K562 (cell line): Measurements from ENCODE around the gene NSDHL.

Experiments used
- EGR1 ChIP-seq: fragments of 450-650 bp; conservative IDR thresholded peaks from 2 replicates; pipeline ENCODE4 v1.6.1; 2017; ENCODE audit warnings: mild to moderate bottlenecking
- RFX7 ChIP-seq: fragments of 250-450 bp; sonication (Bioruptor Pico); IDR thresholded peaks from 2 replicates; pipeline ENCODE4 v1.5.1; 2021; ENCODE audit warnings: mild to moderate bottlenecking
- SNRNP70 ChIP-seq: fragments of 200-400 bp; formaldehyde crosslinking; optimal IDR thresholded peaks from 2 replicates; pipeline ENCODE3; 2017; ENCODE audit warnings: low read depth, low read length
- TRIM28 ChIP-seq: fragments of 450-650 bp; IDR thresholded peaks from 2 replicates; pipeline ENCODE4 v1.6.1; 2017
- TF ChIP-seq, protein P1 (sequence below), 3 experiments: IDR thresholded peaks in 2 of 3; conservative IDR thresholded peaks in 1 of 3; 2 replicates each; pipeline ENCODE4 v1.5.1; 2011 to 2012; ENCODE audit warnings: low read length in 3 of 3, mild to moderate bottlenecking in 3 of 3, control low read depth in 2 of 3, improper control_type of control experiment in 1 of 3, inconsistent platforms in 1 of 3, low read depth in 1 of 3, mixed read lengths in 1 of 3, moderate library complexity in 1 of 3; ENCODE audit not compliant: insufficient read depth in 2 of 3
- TF ChIP-seq, protein P2 (sequence below), 2 experiments: fragments of 450-650 bp in 1 of 2; sonication (generic) in 1 of 2; formaldehyde crosslinking in 1 of 2; IDR thresholded peaks in 1 of 2; conservative IDR thresholded peaks in 1 of 2; 2 replicates each; pipeline versions ENCODE4 v1.6.1 to v1.8.1; 2016 to 2023; ENCODE audit warnings: mild to moderate bottlenecking in 2 of 2, moderate library complexity in 2 of 2, inconsistent platforms in 1 of 2, missing genetic modification reagents in 1 of 2
- TF ChIP-seq, protein P3 (sequence below): sonication (generic); formaldehyde crosslinking; IDR thresholded peaks from 2 replicates; pipeline ENCODE4 v1.8.0; 2022; ENCODE audit warnings: mild to moderate bottlenecking, low read depth, missing genetic modification reagents

- TF ChIP-seq, protein P1, sequence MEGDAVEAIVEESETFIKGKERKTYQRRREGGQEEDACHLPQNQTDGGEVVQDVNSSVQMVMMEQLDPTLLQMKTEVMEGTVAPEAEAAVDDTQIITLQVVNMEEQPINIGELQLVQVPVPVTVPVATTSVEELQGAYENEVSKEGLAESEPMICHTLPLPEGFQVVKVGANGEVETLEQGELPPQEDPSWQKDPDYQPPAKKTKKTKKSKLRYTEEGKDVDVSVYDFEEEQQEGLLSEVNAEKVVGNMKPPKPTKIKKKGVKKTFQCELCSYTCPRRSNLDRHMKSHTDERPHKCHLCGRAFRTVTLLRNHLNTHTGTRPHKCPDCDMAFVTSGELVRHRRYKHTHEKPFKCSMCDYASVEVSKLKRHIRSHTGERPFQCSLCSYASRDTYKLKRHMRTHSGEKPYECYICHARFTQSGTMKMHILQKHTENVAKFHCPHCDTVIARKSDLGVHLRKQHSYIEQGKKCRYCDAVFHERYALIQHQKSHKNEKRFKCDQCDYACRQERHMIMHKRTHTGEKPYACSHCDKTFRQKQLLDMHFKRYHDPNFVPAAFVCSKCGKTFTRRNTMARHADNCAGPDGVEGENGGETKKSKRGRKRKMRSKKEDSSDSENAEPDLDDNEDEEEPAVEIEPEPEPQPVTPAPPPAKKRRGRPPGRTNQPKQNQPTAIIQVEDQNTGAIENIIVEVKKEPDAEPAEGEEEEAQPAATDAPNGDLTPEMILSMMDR (IDR thresholded peaks at IDR 0.05 in 2 of 3, conservative IDR thresholded peaks at IDR 0.05 in 1 of 3; ENCODE audit: insufficient read depth in 2 of 3, low read depth in 1 of 3, low read length in 3 of 3), result no peak
- TF ChIP-seq RFX7 (CRISPR knock-in tag) (no peak), EGR1 (no peak), SNRNP70 (no peak), TRIM28 (no peak)
- TF ChIP-seq, protein P2, sequence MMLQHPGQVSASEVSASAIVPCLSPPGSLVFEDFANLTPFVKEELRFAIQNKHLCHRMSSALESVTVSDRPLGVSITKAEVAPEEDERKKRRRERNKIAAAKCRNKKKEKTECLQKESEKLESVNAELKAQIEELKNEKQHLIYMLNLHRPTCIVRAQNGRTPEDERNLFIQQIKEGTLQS (IDR thresholded peaks at IDR 0.05), result no peak
- TF ChIP-seq, protein P2 (CRISPR knock-in tag; conservative IDR thresholded peaks at IDR 0.05), result no peak
- TF ChIP-seq, protein P3, sequence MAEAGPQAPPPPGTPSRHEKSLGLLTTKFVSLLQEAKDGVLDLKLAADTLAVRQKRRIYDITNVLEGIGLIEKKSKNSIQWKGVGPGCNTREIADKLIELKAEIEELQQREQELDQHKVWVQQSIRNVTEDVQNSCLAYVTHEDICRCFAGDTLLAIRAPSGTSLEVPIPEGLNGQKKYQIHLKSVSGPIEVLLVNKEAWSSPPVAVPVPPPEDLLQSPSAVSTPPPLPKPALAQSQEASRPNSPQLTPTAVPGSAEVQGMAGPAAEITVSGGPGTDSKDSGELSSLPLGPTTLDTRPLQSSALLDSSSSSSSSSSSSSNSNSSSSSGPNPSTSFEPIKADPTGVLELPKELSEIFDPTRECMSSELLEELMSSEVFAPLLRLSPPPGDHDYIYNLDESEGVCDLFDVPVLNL (CRISPR knock-in tag), result no peak
Observed at GRCh38 chrX:152830312-152831305, at the start of gene NSDHL, which contains the start of gene CETN2.
